ENCODE measurements around the gene METRNL.

Gene METRNL

GRCh38 chr17:83121921-83122820, 42.8 kb downstream of the METRNL start:
- CTCF ChIA-PET: no interaction called here
- TF ChIP-seq TARDBP (IDR thresholded peaks at IDR 0.05) (no peak), SP1 (IDR thresholded peaks at IDR 0.05) (no peak), SUZ12 (IDR thresholded peaks at IDR 0.05) (no peak), FOXM1 (IDR thresholded peaks at IDR 0.05; ENCODE audit: borderline replicate concordance) (no peak), L3MBTL2 (conservative IDR thresholded peaks at IDR 0.05) (no peak), ARNT (IDR thresholded peaks at IDR 0.05) (no peak), FOXA1 (IDR thresholded peaks at IDR 0.05) (no peak), NFRKB (IDR thresholded peaks at IDR 0.05) (no peak), ELF4 (IDR thresholded peaks at IDR 0.05) (no peak), LEF1 (IDR thresholded peaks at IDR 0.05; ENCODE audit: borderline replicate concordance) (no peak), CTBP1 (IDR thresholded peaks at IDR 0.05; ENCODE audit: borderline replicate concordance) (no peak), HDGF (IDR thresholded peaks at IDR 0.05; ENCODE audit: borderline replicate concordance) (no peak), PKNOX1 (IDR thresholded peaks at IDR 0.05) (no peak)
- DNase-seq (ENCODE audit: extremely low spot score): no peak
- POLR2A ChIA-PET: no interaction called here

- ChIA-PET POLR2A (no interaction called here), CTCF (no interaction called here)
- no peak for DNase-seq (ENCODE audit: extremely low spot score)
- TF ChIP-seq NFRKB (IDR thresholded peaks at IDR 0.05) (no peak), TARDBP (IDR thresholded peaks at IDR 0.05) (no peak), ARNT (IDR thresholded peaks at IDR 0.05) (no peak), ZNF384 (IDR thresholded peaks at IDR 0.05) (no peak), SP1 (IDR thresholded peaks at IDR 0.05) (no peak), BHLHE40 (IDR thresholded peaks at IDR 0.05; ENCODE audit: borderline replicate concordance) (no peak), CTBP1 (IDR thresholded peaks at IDR 0.05; ENCODE audit: borderline replicate concordance) (no peak), SUZ12 (IDR thresholded peaks at IDR 0.05) (no peak), HDGF (IDR thresholded peaks at IDR 0.05; ENCODE audit: borderline replicate concordance) (no peak), L3MBTL2 (conservative IDR thresholded peaks at IDR 0.05) (no peak), FOXK2 (IDR thresholded peaks at IDR 0.05) (no peak), FOXA1 (IDR thresholded peaks at IDR 0.05) (no peak), PKNOX1 (IDR thresholded peaks at IDR 0.05) (no peak), FOXM1 (IDR thresholded peaks at IDR 0.05; ENCODE audit: borderline replicate concordance) (no peak), LEF1 (IDR thresholded peaks at IDR 0.05; ENCODE audit: borderline replicate concordance) (no peak), ELF4 (IDR thresholded peaks at IDR 0.05) (no peak)
Observed at GRCh38 chr17:83122834-83123233, 43.4 kb downstream of the METRNL start.

- ChIA-PET CTCF (no interaction called here), POLR2A (no interaction called here)
- no peak for DNase-seq (ENCODE audit: extremely low spot score)
- no peak for TF ChIP-seq LEF1 (IDR thresholded peaks at IDR 0.05; ENCODE audit: borderline replicate concordance)
- TF ChIP-seq NFRKB (IDR thresholded peaks at IDR 0.05): no peak
- no peak for TF ChIP-seq L3MBTL2 (conservative IDR thresholded peaks at IDR 0.05)
- TF ChIP-seq ELF4 (IDR thresholded peaks at IDR 0.05): no peak
- TF ChIP-seq PKNOX1 (IDR thresholded peaks at IDR 0.05): no peak
- TF ChIP-seq SUZ12 (IDR thresholded peaks at IDR 0.05): no peak
- no peak for TF ChIP-seq FOXM1 (IDR thresholded peaks at IDR 0.05; ENCODE audit: borderline replicate concordance)
- no peak for TF ChIP-seq HDGF (IDR thresholded peaks at IDR 0.05; ENCODE audit: borderline replicate concordance)
- TF ChIP-seq TARDBP (IDR thresholded peaks at IDR 0.05): no peak
- no peak for TF ChIP-seq CTBP1 (IDR thresholded peaks at IDR 0.05; ENCODE audit: borderline replicate concordance)
- TF ChIP-seq ARNT (IDR thresholded peaks at IDR 0.05): no peak
- TF ChIP-seq FOXA1 (IDR thresholded peaks at IDR 0.05): no peak
- TF ChIP-seq FOXK2 (IDR thresholded peaks at IDR 0.05): no peak
- no peak for TF ChIP-seq ZNF384 (IDR thresholded peaks at IDR 0.05)
- TF ChIP-seq SP1 (IDR thresholded peaks at IDR 0.05): no peak
- no peak for TF ChIP-seq BHLHE40 (IDR thresholded peaks at IDR 0.05; ENCODE audit: borderline replicate concordance)
Observed at GRCh38 chr17:83123896-83124801, 44.7 kb downstream of the METRNL start.

GRCh38 chr17:83124871-83125514, 45.6 kb downstream of the METRNL start:
- DNase-seq (ENCODE audit: extremely low spot score): no peak
- TF ChIP-seq ARNT (IDR thresholded peaks at IDR 0.05) (no peak), FOXM1 (IDR thresholded peaks at IDR 0.05; ENCODE audit: borderline replicate concordance) (no peak), L3MBTL2 (conservative IDR thresholded peaks at IDR 0.05) (no peak), NFRKB (IDR thresholded peaks at IDR 0.05) (no peak), HDGF (IDR thresholded peaks at IDR 0.05; ENCODE audit: borderline replicate concordance) (no peak), ELF4 (IDR thresholded peaks at IDR 0.05) (no peak), FOXK2 (IDR thresholded peaks at IDR 0.05) (no peak), PKNOX1 (IDR thresholded peaks at IDR 0.05) (no peak), BHLHE40 (IDR thresholded peaks at IDR 0.05; ENCODE audit: borderline replicate concordance) (no peak), CTBP1 (IDR thresholded peaks at IDR 0.05; ENCODE audit: borderline replicate concordance) (no peak), ZNF384 (IDR thresholded peaks at IDR 0.05) (no peak)
- POLR2A ChIA-PET: no interaction called here
- CTCF ChIA-PET: no interaction called here
